ENCODE results near the gene PTPN6.

The PTPN6 gene

GRCh38 chr12:6970096-6970527 lies 19.0 kb downstream of the PTPN6 start:
- DNase-seq (ENCODE audit: low read depth): no peak

GRCh38 chr12:6974180-6974579 lies 23.0 kb downstream of the PTPN6 start:
- no peak for DNase-seq (ENCODE audit: low read depth)

GRCh38 chr12:6975297-6976032 lies 24.3 kb downstream of the PTPN6 start:
- DNase-seq (ENCODE audit: low read depth): no peak

GRCh38 chr12:6977653-6978052 lies 26.5 kb downstream of the PTPN6 start:
- DNase-seq (ENCODE audit: low read depth): no peak

GRCh38 chr12:6978188-6978587 lies 27.0 kb downstream of the PTPN6 start:
- no peak for DNase-seq (ENCODE audit: low read depth)

- DNase-seq (ENCODE audit: low read depth): no peak
These were observed 27.5 kb downstream of the PTPN6 start for GRCh38 chr12:6978611-6979011.

GRCh38 chr12:6979021-6979420 lies 27.9 kb downstream of the PTPN6 start:
- no peak for DNase-seq (ENCODE audit: low read depth)

- no peak for DNase-seq (ENCODE audit: low read depth)
These were observed 28.3 kb downstream of the PTPN6 start for GRCh38 chr12:6979453-6979852.

- no peak for DNase-seq (ENCODE audit: low read depth)
These were observed 28.9 kb downstream of the PTPN6 start for GRCh38 chr12:6980075-6980474.

- DNase-seq (ENCODE audit: low read depth): no peak
These were observed 29.6 kb downstream of the PTPN6 start for GRCh38 chr12:6980740-6981139.

GRCh38 chr12:6981152-6982052 lies 30.2 kb downstream of the PTPN6 start:
- no peak for DNase-seq (ENCODE audit: low read depth)

GRCh38 chr12:6982532-6982931 lies 31.4 kb downstream of the PTPN6 start:
- no peak for DNase-seq (ENCODE audit: low read depth)

- DNase-seq (ENCODE audit: low read depth): no peak
These were observed 36.9 kb downstream of the PTPN6 start for GRCh38 chr12:6987956-6988553.

- no peak for DNase-seq (ENCODE audit: low read depth)
These were observed 44.9 kb downstream of the PTPN6 start for GRCh38 chr12:6996040-6996441.

GRCh38 chr12:6998715-6999451 lies 47.7 kb downstream of the PTPN6 start:
- DNase-seq (ENCODE audit: low read depth): no peak

- no peak for DNase-seq (ENCODE audit: low read depth)
These were observed 50.9 kb downstream of the PTPN6 start for GRCh38 chr12:7001921-7002591.

GRCh38 chr12:7004287-7004803 lies 53.2 kb downstream of the PTPN6 start:
- no peak for DNase-seq (ENCODE audit: low read depth)

GRCh38 chr12:7004840-7005239 lies 53.7 kb downstream of the PTPN6 start:
- DNase-seq (ENCODE audit: low read depth): no peak

- no peak for DNase-seq (ENCODE audit: low read depth)
These were observed 54.2 kb downstream of the PTPN6 start for GRCh38 chr12:7005311-7005710.

- no peak for DNase-seq (ENCODE audit: low read depth)
These were observed 55.5 kb downstream of the PTPN6 start for GRCh38 chr12:7006639-7007038.

GRCh38 chr12:7008864-7009263 lies 57.7 kb downstream of the PTPN6 start:
- DNase-seq (ENCODE audit: low read depth): no peak

Data from stimulated activated CD4-positive, alpha-beta T cell treated with anti-CD3 and anti-CD28 coated beads, Interleukin-2, amount 100 ng/mL, for 4 hours (primary cell).